SH-SY5Y (cell line): ENCODE results near the gene CRAMP1.

Source experiments
- GATA2 ChIP-seq: IDR thresholded peaks from 2 replicates; pipeline ENCODE4 v1.6.1; 2011; ENCODE audit warnings: mild to moderate bottlenecking, low read depth, low read length
- GATA3 ChIP-seq: IDR thresholded peaks from 2 replicates; pipeline ENCODE4 v1.6.1; 2011; ENCODE audit warnings: low read depth, mild to moderate bottlenecking, low read length, moderate library complexity

DNA sequence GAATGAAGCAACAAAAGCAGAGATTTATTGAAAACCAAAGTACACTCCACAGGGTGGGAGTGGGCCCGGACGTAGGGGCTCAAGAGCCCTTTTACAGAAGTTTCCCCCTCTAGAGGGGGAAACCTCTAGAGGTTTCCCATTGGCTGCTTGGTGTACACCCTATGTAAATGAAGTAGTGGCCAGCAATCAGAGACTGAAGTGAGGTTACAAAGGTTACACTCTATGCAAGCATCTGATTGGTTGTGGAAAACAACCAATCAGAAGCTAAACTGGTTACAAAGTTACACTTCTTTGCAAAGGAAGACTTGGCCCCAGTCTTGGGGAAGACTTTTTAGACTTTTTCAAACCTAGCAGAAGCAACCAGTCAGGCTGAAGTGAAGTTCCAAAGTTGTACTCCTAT lies 27.1 kb downstream of the CRAMP1 start:
- TF ChIP-seq GATA2, result no peak
- no peak for TF ChIP-seq GATA3
